Stimulated activated CD8-positive, alpha-beta memory T cell treated with anti-CD3 and anti-CD28 coated beads, Interleukin-7, amount 100 ng/mL, for 24 hours (primary cell): ENCODE data around the gene RENBP.

ENCODE experiments used
- DNase-seq: peaks from one replicate; pipeline ENCODE4 v3.0.0-alpha.2; 2020; ENCODE audit warnings: low read depth

The RENBP gene

GRCh38 chrX:153917869-153918268 lies 26.6 kb downstream of the RENBP start:
- no peak for DNase-seq

GRCh38 chrX:153913701-153914100 lies 30.7 kb downstream of the RENBP start:
- no peak for DNase-seq

GRCh38 chrX:153913211-153913610 lies 31.2 kb downstream of the RENBP start:
- DNase-seq, result no peak

GRCh38 chrX:153911798-153912197 lies 32.6 kb downstream of the RENBP start:
- no peak for DNase-seq

DNA sequence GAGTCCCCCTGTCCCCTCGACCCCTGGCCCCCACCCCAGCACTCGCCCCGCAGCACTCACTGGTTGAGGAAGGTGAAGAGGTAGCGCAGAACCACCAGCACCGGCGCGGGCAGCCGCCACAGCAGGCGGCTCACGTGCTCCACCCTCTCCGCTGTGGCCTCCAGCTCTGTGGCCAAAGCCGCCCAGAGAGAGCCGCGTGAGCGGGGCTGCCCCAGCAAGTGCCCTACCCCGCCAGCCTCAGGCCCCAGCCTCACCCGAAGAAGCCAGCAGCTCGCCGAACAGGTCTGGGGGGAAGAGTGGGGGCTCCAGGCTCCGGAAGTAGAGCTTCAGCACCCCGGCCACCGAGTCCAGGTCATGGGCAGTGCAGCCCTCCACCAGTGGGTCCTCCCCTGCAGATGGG lies 34.0 kb downstream of the RENBP start:
- no peak for DNase-seq

DNA sequence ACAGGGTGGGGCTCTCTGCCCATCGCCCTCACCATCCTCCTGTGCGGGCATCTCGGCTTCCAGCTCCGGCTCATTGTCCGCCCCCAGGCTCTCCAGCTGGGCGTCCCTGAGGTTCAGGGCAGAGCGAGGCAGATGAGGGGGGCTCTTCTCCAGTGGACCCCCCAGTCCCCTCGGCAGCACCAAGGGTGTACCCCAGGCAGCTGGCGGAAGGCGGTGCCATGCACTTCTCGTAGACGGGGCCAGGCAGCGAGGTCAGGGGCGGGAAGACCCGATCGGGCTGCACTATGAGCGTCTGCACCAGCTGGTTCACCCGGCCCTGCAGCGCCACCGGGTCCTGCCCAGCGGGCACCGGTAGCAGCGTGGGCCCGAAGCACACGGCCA lies 34.5 kb downstream of the RENBP start:
- no peak for DNase-seq

DNA sequence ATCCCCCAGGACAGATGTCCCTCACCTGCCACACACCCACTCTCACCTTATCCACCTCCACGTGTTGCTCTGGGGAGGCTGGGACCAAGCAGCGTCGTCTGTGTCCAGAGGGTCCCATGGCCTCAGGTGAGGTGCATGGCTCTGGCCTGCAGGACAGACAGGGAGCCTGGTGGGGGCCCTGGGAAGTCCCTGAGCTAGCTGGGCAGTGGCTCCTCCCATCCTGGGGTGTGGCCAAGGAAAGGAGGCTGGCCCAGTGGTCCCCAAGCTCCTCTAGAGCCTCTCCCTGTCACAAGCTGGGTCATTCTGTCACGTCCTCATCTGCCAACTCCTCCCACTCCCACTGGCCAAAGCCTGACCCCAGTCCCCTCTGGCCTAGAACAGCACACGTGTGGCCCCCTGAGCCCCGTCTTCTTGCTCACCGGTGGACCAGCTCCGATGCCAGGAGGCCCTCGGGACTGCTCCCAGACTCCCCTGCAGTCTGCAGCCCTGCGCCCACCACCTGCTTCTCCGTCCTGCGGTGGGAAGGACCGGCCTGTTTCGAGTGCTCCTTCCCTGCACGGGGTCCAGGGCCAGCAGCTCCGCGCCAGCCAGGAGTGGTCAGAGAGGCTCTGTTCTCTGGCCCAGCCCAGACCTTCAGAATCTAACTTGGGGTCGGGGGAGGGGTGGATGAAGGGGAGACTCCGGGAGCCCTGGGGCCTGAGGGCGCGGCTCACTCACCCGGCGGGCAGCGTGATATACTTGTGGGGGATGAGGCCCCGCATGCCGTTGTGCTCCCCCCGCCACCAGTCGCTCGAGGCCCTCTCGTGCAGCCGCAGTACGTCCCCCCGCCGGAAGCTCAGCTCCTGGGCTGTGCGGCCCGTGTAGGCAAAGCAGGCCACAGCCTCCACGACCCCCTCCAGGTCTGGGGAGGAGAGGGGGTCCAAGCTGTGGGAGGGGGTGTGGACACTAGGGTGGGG lies 35.1 kb downstream of the RENBP start:
- no peak for DNase-seq

DNA sequence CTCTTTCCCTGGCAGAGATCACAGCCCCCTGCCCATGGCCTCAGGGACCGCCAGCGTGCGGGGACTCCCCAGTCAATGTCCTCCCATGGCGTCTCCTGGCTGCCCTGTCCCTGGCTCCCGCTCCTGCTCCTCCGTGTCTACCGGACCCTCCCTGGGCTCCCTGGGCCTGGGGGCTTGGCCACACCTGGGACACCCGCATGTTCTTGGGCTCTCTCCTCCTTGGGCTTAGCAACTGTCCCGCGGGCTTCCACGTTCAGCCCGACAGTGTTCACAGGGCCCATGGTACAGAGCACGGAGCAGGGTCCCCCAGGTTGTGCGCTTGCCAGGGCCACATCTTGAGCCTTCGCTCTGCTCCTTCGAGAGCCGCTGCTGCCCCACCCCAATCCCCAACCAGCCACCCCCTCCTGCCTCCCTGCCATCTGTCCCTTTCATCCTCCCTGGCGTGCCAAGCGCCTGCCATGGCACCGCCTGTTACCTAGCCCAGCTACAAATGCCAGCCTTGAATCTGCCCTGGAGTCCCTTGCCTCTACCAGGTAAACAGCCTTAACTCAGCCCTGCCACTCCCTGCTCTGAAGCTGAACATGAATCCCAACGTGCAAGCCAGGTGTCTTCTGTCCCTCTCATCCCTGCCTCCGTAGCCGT lies 36.1 kb downstream of the RENBP start:
- DNase-seq, result no peak

GRCh38 chrX:153907456-153907855 lies 37.0 kb downstream of the RENBP start:
- DNase-seq, result no peak

GRCh38 chrX:153906126-153906917 lies 38.1 kb downstream of the RENBP start:
- DNase-seq, result no peak

GRCh38 chrX:153905481-153906095 lies 38.9 kb downstream of the RENBP start:
- no peak for DNase-seq

GRCh38 chrX:153903991-153904957 lies 40.2 kb downstream of the RENBP start, which contains the start of gene AVPR2:
TSS of gene AVPR2 (plus strand) at chrX:153904673. CDS start at chrX:153905146, 473 bp downstream.
- no peak for DNase-seq

GRCh38 chrX:153903238-153903980 lies 41.0 kb downstream of the RENBP start:
- no peak for DNase-seq

- no peak for DNase-seq
These were observed 42.1 kb downstream of the RENBP start for GRCh38 chrX:153902385-153902784.

DNA sequence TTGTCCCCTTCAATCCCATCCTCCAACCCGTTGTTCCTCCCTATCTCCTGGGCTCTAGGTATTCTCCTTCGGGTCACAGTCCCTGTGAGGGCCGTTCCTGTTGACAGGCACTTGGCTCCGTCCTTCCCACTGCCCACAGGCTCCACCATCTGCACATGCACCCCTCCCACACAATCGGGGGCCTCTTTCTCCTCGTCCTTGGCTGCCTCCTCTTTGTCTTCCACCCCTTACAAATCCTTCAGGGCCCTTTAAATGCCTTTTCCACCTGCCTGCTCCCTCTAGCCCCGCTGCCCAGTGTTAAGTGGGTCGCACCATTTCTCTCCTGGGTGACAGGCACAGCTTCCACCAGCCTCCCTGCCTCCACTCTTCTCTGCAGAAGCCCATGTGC lies 42.7 kb downstream of the RENBP start:
- DNase-seq, result no peak

DNA sequence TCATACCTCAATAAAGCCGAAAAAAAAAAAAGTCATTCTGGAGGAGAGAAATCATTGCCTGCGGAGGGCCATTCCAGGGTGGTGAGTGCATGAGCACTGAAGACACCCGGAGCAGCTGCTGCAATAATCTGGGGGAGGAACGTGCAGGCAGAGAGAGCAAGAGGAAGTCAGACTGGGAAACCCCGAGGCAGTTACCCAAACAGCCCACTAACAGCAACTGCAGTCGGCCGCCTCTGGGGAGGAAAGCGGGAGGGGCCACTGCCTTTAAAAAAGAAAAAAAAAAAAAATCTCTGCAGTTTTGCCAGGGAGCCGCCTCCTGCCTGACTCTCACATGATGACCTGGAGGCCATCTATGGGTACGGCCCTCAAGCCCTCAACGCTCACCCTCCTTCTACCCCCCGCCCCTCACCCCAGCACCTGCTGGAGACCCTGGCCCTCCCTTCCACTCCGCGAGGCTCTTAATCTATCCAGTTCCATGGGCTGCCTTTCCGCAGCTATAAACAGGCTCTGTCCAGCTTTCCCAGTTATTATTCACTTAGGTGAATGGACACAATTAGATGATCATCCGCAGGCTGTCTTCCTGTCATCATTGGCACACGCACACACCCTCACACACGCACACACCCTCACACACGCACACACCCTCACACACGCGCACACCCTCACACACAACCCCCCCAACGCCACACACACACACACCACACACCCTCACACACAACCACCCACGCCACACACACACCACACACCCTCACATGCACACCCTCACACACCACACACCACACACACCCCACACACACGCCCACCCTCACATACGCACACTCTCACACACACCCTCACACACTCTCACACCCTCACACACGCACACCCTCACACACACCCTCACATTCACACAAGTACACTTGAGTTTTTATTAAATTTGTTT lies 43.4 kb downstream of the RENBP start:
- DNase-seq, result no peak

DNA sequence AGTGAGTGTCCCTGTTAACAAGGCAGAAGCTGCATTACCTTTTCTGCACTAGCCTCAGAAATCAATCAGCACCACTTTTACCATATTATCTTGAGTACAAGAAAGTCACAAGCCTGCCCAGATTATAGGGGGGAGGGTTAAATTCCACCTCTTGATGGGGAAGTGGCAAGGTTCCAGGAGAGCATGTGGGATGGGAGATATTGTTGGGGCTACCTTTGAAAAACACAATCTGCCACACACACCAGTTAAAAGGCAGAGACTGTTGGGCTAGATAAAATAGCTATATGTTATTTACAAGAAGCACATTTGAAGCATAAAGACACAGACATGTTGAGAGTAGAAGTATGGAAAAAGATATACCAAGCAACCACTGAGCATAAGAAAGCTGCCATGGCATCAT lies 46.5 kb downstream of the RENBP start:
- DNase-seq, result no peak

- DNase-seq, result no peak
These were observed 55.3 kb downstream of the RENBP start for GRCh38 chrX:153889123-153889522.

GRCh38 chrX:153888344-153888743 lies 56.1 kb downstream of the RENBP start:
- no peak for DNase-seq
